HG02938 (cell line): ENCODE measurements around the gene EML6.
A peak's percentile ranks its signal among the peaks of the same experiment; 100 is the strongest.

ENCODE experiments used
- ATAC-seq: cut with Tn5 transposase; IDR thresholded peaks from one replicate; pipeline ENCODE4 v1.9.1; 2021; ENCODE audit warnings: mild to moderate bottlenecking, moderate library complexity; ENCODE audit not compliant: unreplicated experiment

Gene EML6

DNA sequence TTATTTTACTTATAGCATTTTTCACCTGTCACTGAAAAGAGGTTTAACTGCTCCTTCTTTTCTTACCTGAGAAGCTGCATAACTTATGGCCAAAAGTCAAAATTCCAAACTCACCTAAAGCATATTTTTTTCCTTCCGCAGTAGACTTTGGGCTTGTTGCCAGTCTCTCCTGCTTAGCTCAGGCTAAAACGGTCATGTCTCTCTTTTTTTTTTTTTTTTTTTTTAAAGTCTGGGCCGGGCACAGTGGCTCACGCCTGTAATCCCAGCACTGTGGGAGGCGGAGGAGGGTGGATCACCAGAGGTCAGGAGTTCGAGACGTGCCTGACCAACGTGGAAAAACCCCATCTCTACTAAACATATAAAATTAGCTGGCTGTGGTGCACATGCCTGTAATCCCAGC lies 213.3 kb downstream of the EML6 start:
- no peak for ATAC-seq

DNA sequence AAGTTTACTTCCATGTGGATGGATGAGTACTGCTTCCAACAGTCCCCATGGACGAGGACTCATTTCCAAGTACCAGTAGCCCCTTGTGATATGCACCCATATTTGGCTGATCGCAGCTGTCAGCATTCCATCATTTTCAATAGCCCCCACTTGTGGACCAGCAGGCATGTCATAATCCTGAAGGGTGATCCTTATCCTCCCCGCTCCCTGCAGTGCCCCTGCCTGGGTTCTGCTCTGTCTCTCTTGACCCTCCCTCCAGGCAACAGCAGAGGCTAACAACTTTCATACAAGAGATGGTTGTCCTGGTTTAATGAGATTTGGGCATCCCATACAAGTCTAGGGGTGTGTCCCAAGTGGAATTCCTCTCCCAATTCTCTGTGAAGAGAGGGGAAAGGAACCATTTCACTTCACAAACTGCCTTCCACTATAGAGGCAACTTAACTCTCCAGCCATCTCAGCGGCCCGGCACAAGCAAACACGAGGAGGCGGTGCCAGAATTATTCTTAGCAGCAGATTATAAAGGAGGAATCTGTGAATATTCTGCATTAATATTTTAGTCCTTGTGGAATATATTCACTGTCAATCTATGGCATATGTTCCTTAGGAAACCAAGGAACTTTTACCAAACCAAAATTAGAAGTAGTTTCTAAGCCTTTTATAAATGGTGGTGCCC lies 216.1 kb downstream of the EML6 start:
- ATAC-seq: no peak

DNA sequence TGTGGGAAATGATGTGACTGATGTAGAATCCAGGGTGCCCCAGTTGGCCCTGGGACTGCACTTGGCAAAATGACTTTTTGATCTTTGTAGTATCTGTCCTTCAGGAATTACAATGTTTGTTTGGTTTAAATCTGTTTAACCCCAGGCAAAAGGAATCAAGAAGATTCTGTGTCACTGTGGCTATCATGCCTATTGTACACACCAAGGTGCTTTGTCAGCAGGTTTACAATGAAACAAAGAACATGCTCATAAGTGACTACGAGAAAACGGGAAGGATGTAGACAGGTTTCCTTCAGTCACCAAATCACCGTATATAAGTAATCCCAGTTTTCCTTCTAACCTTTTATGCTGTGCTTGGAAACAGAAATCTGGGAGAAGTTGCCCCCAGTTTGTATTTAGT lies 217.3 kb downstream of the EML6 start:
- ATAC-seq: no peak

DNA sequence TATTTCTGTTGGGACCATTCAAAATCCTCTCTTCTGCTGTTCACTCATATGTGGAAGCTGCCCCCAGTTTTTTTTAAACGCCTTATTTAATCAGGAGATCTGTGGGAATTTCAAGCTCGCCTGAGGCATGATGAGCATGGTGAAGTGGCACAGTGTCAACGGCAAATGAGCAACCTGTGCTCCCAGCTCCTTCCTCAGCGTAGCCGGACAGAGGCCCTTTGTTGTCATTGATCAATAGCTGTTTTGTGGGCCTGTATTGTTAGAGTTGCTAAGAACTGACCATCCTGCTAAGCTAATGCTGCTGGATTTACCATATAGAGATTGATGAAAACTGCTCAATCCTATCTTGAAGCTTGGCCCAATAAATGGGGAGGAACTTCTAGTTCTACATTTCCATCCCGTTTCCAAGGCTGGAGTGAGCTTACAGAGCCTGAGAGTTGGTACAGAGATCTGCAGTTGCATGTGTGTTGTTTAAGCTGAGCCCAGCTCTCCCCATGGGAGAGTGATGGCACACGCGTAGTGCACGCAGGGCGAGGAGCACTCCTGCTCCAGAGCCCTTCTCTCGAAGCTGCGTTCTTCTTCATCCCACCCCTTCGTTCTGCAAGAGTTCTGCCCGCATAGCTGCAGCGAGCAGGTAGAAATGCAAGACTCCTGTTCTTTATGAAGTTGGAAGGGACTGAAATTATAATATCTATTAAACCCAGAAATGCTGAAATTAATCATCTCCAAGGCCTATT lies 218.0 kb downstream of the EML6 start:
- no peak for ATAC-seq

DNA sequence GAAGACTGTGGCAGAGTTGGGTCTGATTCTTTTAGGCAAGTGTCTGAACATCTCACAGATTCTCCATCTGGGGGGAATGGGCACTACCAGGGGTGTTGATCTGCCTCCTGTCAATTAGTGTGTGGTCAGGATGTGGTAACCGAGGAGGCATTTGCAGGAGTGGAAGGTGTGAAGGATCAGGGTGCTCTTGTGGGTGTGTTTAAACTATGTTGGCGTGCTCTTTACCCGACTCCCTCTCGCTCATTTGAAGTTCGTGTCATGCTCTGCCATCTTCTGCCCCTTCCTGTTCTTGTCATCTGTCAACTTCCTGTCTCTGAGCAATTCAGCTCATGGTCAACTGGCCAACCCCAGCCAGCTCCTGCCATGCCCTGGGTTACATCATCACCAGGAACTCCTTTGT lies 218.9 kb downstream of the EML6 start:
- no peak for ATAC-seq

DNA sequence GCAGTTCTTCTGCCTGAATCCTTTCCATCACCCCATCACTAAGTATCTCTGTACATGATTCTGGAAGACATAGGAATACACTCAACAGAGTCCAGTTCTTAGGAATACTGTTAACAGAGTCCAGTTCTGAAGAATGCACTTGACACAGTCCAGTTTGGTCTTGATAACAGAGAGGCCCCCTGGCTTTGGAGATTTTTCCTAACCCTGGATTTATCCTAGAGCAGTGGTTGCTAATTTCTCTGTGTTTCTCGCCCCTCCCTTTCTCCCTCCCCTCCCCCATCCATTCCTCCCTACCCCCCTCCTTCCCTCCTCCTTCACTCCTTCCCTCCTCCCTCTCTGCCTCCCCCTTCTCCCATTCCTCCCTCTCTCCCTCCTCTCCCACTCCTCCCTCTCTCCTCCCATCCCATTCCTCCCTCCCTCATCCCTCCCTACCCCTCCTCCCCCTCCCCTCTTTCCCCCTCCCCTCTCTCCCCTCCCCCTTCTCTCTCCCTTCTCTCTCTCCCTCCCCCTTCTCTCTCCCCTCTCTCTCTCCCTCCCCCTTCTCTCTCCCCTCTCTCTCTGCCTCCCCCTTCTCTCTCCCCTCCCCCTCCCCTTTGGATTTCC lies 221.4 kb downstream of the EML6 start:
- no peak for ATAC-seq

DNA sequence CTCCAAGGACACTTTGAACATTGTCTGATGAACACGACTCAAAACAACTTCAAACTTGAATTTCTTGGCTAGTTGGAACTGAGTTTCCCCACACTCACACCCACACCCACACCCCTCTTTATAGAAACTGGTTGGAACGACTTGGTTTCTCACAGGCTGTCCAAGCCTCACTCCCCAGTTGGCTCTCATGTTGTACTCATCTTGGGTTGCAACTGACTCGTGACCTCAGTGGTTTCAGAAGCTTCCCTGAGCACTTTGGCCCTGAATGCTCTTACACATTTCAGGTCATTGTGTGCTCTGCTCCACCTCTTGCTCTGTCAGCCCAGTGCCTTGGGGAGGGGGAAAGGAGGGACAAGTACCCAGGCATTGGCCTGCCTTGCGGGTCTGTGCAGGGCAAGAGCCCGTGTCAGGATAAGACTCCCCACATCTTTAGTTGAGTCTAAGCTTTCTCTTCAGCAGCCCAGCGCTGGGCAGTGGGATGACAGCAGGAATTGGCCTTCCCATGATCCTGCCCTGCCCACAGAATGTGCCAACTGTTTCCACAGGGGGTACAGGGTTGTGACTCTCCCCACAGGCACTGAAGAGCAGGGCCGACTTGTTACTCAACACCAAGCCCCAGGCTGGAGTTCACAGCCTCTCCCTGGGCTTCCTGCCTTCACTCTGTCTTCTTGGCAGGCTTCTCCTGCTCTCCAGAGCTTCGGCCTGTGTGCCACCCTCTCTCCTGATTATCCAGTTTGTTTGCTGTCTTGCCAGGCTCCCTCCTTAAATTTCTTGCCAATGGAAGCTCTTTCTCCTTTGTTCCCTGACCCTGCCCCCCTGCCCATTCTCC lies 222.1 kb downstream of the EML6 start:
- peak; percentile 75 for ATAC-seq

DNA sequence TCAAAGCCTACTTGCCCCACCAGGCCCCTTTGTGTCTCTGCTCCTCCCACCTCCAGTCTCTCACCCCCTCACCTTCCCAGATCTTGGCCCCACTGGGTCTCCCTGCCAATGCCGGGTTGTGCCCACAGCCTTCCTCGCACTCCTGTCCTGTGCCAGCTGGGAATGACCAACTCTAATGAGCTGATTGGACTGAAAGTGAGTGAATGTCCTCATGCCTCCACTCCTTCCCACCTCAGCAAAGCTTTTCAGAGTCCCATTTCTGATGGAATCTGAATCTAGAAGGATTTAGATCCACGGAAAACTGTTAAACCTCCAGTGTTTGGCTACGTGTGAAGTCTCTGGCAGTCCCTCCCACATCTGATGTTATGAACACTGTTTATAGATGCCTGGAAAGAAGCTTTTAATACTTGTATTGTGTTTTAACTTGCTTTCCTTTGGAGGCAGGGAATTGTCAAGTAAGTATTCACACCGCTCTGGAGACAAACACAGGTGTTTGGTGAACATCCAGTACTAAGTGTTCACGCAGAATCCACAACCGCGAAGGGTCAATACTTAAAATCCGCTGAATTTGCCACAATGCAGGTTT lies 222.9 kb downstream of the EML6 start:
- no peak for ATAC-seq

DNA sequence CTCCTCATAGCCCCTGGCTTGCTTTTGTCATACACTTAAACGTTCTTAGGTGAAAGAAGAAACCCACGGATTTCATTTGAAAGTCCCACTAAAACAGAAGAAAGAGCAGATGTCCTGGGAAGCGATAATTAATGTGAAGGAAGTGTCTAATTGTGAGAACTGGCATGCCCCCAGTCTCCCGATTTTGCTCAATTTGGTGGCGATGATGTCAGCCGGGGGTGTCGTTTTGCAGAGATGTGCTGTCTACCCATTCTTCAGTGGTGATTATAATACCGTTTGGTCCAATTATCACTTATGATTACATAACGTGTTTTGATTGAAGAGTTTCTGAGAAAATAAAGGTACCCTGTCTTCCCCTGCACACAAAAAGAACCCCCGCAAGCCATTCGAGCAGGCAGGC lies 223.7 kb downstream of the EML6 start:
- no peak for ATAC-seq

DNA sequence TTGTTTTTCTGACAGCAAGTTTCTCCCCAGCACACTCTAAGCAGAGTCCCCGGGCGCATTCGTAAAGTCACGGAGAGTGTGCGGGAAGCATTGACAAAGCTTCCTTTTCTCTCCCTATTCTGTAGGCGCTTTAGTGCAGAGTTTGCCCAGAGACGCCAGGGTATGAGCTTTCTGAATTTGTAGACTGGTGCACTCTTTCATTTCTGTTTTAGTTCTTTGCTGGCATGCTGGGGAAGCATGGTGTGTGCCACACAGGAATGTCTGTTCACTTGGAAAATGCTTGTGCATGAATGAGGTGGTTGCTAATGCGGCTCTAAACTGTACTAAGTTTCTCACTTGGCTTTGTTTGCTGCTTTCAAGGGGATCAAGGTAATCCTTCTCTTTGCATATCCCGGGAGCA lies 224.2 kb downstream of the EML6 start:
- no peak for ATAC-seq

DNA sequence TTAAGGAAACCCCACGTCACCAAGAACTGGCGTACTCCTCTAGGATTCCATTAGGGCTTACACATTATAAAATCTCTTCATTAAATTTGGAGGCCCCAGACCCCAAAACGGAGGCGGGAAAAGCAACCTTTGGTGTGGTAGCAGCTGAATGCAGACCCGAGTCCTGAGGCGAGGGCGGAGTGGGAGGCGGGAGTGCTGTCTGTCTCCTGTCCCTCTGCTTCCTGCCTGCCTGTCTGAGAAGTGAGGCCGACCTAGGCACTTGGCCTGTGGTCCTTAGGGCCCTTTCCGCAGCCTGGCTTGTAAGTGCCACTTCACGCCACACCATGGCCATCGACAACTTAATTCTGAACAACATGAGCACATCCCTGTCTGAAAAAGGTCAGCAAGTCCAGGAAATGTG lies 224.7 kb downstream of the EML6 start:
- ATAC-seq: no peak

DNA sequence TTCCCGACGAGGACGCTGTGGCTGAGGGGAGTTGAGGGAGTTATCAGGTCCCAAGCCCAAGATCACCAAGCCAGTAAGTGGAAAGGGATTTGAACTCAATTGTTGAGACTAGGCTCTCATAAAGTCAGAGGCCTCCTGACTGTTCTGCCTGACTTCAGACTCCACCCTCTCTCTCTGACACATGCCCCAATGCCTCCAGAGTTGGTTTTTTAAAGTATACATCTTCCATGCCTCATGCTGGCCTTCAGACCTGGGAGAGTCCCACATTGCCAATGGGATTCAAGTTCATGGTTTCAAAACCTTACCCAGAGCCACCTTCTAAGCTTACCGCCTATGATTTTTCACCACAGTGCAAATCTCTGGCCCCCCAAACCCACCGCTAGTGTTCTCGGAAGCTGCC lies 226.0 kb downstream of the EML6 start:
- ATAC-seq: no peak

DNA sequence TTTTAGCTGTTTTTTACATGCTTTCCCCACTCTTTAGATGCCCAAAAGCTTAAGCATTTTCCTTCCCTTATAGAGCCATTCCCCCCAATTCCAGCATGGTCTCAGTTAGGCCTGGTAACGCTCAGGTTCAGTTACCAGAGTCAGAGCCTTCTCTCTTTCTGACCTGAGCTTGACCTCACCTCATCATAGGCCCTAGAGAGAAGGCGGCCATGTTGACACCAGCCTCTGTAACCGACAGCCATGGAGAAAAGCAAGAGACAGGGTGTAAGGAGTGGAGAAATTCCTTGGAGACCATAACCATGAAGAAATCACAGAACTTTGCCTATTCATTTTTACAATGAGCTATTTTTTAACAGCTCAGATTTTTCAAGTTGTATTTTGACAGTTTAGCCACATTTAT lies 227.3 kb downstream of the EML6 start:
- ATAC-seq: no peak

DNA sequence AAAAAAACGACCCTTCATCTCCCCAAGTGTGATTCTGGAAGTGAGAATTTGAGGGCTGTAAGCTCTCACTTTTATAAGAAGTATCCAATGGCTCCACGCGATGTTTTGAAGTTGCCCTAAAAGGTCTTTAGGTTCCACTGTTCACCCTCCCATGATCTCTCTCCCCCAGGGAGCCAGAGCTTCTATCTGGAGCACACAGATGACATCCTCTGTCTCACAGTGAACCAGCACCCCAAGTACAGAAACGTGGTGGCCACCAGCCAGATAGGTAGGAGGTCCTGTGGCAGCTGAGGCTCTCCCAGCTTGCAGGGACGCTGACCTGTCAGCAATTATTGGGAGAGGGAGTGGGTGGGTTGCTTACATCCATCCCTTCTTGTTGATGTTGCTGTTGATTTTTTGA lies 229.0 kb downstream of the EML6 start:
- no peak for ATAC-seq

DNA sequence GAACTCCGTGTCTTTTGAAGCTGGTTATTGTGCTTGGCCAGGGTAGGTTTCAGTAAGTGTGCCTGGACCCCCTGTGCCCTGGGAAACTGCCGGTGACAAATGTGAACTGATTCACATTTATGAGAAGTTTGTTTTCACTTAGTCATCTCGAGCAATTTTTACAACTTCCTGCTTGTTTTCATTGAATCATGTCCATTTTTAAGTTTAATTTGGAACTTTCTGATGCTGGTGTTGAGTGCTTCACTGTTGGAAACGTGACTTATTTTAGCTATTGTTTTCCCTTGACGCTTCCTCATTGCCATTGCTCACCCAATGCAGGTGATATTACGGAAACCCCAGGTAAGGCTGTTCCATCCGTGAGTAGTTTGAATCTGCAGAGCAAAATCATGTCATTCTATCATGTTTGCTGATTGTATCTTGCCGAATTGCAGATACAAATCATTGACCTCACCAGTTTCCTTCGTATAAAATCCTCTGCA lies 229.6 kb downstream of the EML6 start:
- ATAC-seq: no peak

DNA sequence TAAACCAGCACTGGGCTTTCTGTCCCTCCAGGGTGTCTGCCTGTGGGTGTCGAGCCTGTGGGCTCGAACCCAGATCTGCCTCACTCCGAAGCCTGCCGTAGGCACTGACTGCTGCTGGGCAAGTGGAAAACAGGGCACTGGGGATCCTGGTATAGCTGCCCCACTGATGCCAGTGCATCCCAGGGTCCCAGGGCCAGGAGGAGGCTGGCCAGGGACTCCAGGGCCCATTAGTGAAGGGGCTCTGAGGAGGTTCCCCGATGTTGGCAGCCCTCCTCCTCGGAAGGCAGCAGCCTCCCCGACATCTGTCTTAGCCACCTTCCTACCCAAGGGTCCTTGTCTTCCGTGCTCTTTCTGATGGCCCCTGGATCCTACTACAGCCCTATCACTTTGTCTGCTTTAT lies 230.7 kb downstream of the EML6 start:
- ATAC-seq: no peak

DNA sequence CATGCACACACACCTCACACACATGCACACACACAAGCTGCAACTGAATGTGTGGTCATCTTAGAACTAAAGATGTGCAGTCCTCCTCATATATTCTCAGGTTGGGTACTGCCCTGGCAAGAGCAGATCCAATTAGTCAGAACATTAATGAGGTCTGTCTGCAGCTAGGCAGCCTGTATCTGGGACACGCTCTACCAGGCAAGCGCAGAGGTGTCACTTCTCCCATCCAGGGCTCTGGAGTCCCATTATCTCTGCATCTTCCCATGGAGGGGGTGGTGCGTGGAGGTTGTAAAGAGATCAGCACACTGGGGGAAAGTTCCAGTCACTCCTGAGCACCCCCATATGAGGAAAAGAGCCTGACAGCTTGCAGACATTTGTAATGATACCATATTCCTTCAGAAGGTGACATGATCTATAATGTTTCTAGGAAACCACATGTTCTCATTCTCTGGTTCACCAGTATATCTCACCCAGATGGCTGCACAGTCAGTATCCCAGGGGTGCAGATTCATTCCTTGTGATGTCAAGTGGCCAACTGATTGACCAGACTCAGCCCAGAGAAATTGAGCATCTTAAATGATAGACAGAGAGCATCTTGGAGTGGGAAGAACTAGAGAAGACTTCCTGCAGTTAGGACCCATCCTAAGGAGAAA lies 231.4 kb downstream of the EML6 start:
- no peak for ATAC-seq

DNA sequence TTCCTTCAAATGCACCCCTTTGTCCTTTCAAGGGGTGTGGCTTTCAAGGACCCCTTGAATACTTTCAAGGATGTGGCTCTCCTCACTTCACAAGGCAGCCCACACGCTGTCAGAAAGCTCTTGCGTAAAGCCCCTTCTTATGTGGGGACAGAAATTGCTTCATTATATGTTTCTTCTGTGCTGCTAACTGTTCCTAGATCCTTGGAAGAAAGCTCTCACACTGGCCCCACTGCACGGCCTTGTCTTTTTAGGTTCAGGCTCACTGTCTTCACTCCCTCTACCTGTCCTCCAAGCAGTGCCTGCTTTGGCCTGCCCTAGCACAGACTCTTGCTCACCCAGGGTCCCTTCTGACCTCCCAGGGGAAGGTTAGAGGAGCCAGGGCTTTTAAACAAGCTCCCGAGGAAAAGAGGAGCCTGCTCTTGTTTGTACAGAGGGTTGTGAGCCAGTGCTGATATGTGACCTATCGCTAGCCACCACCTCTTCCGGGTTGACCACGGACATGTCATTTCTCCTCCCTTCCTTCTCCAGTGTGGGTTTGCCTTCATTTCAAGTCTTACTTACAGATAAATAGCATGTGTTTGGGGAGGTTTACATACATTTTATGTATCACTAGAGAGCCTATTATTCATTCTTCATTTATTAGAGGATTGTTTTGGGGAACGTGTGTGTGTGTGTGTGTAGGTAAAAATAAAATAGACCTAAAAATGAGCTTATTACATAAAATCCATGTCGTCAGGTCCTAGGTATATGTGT lies 232.1 kb downstream of the EML6 start:
- ATAC-seq: no peak

DNA sequence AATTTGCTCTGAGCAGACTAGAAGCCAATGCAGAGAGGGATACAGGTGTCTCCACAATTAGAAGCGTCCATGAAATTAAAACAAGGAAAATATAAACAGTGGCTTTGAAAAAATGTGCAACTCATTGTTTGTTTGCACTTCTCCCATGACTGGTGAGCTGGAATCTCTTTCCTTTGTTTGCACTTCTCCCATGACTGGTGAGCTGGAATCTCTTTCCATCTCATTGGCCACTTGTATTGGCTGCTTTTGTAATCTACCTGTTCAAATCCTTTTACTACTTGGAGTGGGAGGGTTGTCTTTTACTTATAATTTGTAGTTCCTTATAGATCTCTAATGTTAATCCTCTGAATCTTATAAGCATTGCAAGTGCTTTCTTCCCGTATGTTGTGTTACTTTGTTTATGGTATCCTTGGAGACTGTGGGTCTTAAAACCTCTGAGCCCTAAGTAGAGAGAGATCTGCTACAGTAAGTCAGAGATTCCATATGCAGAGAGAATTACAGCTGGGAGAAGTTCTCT lies 232.7 kb downstream of the EML6 start:
- no peak for ATAC-seq
